Measurements from ENCODE around the gene NRXN3.

NRXN3 gene

GRCh38 chr14:79306546-79306945 is 1136.4 kb downstream of the NRXN3 start:
- no peak for DNase-seq (ENCODE audit: low read depth)
- H3K4me3 ChIP-seq (ENCODE audit: low read length): no peak overlapping the region
- no peak for TF ChIP-seq CTCF (conservative IDR thresholded peaks at IDR 0.05; ENCODE audit: low read depth, low read length)

- H3K4me3 ChIP-seq (ENCODE audit: low read length): no peak overlapping the region
- no peak for DNase-seq (ENCODE audit: low read depth)
- no peak for TF ChIP-seq CTCF (conservative IDR thresholded peaks at IDR 0.05; ENCODE audit: low read depth, low read length)
Observed at GRCh38 chr14:79318371-79318770, 1148.2 kb downstream of the NRXN3 start.

GRCh38 chr14:79320561-79320960 is 1150.4 kb downstream of the NRXN3 start:
- DNase-seq (ENCODE audit: low read depth): no peak
- no peak overlapping the region for H3K4me3 ChIP-seq (ENCODE audit: low read length)
- no peak for TF ChIP-seq CTCF (conservative IDR thresholded peaks at IDR 0.05; ENCODE audit: low read depth, low read length)

GRCh38 chr14:79321070-79321469 is 1150.9 kb downstream of the NRXN3 start:
- TF ChIP-seq CTCF (conservative IDR thresholded peaks at IDR 0.05; ENCODE audit: low read depth, low read length): no peak
- no peak for DNase-seq (ENCODE audit: low read depth)
- H3K4me3 ChIP-seq (ENCODE audit: low read length): no peak overlapping the region

- TF ChIP-seq CTCF (conservative IDR thresholded peaks at IDR 0.05; ENCODE audit: low read depth, low read length): no peak
- DNase-seq (ENCODE audit: low read depth): no peak
- no peak overlapping the region for H3K4me3 ChIP-seq (ENCODE audit: low read length)
Observed at GRCh38 chr14:79325071-79325470, 1154.9 kb downstream of the NRXN3 start.

GRCh38 chr14:79325557-79325956 is 1155.4 kb downstream of the NRXN3 start:
- H3K4me3 ChIP-seq (ENCODE audit: low read length): no peak overlapping the region
- no peak for TF ChIP-seq CTCF (conservative IDR thresholded peaks at IDR 0.05; ENCODE audit: low read depth, low read length)
- DNase-seq (ENCODE audit: low read depth): no peak

GRCh38 chr14:79328863-79329262 is 1158.7 kb downstream of the NRXN3 start:
- TF ChIP-seq CTCF (conservative IDR thresholded peaks at IDR 0.05; ENCODE audit: low read depth, low read length): no peak
- DNase-seq (ENCODE audit: low read depth): no peak
- no peak overlapping the region for H3K4me3 ChIP-seq (ENCODE audit: low read length)
